ENCODE results near the gene ETFDH. TPM values are rescaled to one million over a fixed set of nuclear protein-coding genes. Genes with fewer than 3 reads are reported as not detected.
A peak's percentile ranks its signal among the peaks of the same experiment; 100 is the strongest.

Gene ETFDH
- total RNA-seq, 1 experiment from 2014 or later = 12.4 TPM

GRCh38 chr4:158649111-158649680, 22.9 kb upstream of the ETFDH start (continued):
- TF ChIP-seq ARID4B (CRISPR knock-in tag; IDR thresholded peaks at IDR 0.05; ENCODE audit: borderline replicate concordance) = no peak

GRCh38 chr4:158652920-158653319, 19.2 kb upstream of the ETFDH start:
- ATAC-seq (no peak), DNase-seq (ENCODE audit: low spot score) (no peak)
- H3K27me3 Mint-ChIP-seq (ENCODE audit: low read depth) = peaks cover 1% of the 10 kb centered on the region; the same call in 1 of the 2 replicates
- peaks cover 9% of the 10 kb centered on the region for H3K4me1 Mint-ChIP-seq
- ChIA-PET CTCF (no interaction called here), POLR2A (no interaction called here)
- TF ChIP-seq ZNF396 (CRISPR knock-in tag; IDR thresholded peaks at IDR 0.05; ENCODE audit: borderline replicate concordance) = no peak
- H3K9me3 Mint-ChIP-seq = peaks cover 2% of the 10 kb centered on the region
- peaks cover 1% of the 10 kb centered on the region; the same call in 1 of the 2 replicates for H3K36me3 Mint-ChIP-seq
- H3K27ac Mint-ChIP-seq = no peak overlapping the region
- H3K4me3 Mint-ChIP-seq = no peak overlapping the region

- CTCF ChIA-PET = interaction anchor here (1.7 kb wide), 1 partner anchor 11 kb away, joined by 8 read pairs; no protein-coding TSS in a partner anchor
- ATAC-seq (peak; percentile 85), DNase-seq (ENCODE audit: low spot score) (no peak)
- Mint-ChIP-seq H3K4me3 (no peak overlapping the region), H3K27me3 (ENCODE audit: low read depth) (peaks cover 10% of the 10 kb centered on the region), H3K9me3 (peaks cover 19% of the 10 kb centered on the region), H3K36me3 (peaks cover 4% of the 10 kb centered on the region; the same call in 1 of the 2 replicates), H3K4me1 (peaks cover 36% of the 10 kb centered on the region), H3K27ac (no peak overlapping the region)
- POLR2A ChIA-PET = interaction anchor here (0.6 kb wide), 1 partner anchor 799 kb away, joined by 6 read pairs; no protein-coding TSS in a partner anchor
- no peak for TF ChIP-seq FOXP4 (CRISPR knock-in tag; IDR thresholded peaks at IDR 0.05)
- no peak for TF ChIP-seq ELF4 (CRISPR knock-in tag; IDR thresholded peaks at IDR 0.05; ENCODE audit: low read depth)
- TF ChIP-seq ZNF671 (CRISPR knock-in tag; IDR thresholded peaks at IDR 0.05) = no peak
- TF ChIP-seq ZMAT4 (CRISPR knock-in tag; IDR thresholded peaks at IDR 0.05) = no peak
- TF ChIP-seq KAT7 (CRISPR knock-in tag; IDR thresholded peaks at IDR 0.05; ENCODE audit: borderline replicate concordance) = no peak
- no peak for TF ChIP-seq NFE2L1 (CRISPR knock-in tag; IDR thresholded peaks at IDR 0.05)
- no peak for TF ChIP-seq ATF3 (CRISPR knock-in tag; conservative IDR thresholded peaks at IDR 0.05)
- no peak for TF ChIP-seq STAT6 (CRISPR knock-in tag; conservative IDR thresholded peaks at IDR 0.05; ENCODE audit: low read depth)
These were observed 15.7 kb upstream of the ETFDH start for GRCh38 chr4:158656439-158656838.

Measured in WTC11 (cell line).